Fibroblast of skin of abdomen (primary cell): ENCODE data around the gene PRKCA.

Experiments
- DNase-seq: peaks from one replicate; pipeline ENCODE4 v3.0.0-alpha.2; 2013

The PRKCA gene

GRCh38 chr17:66748578-66748977 is 446.2 kb downstream of the PRKCA start:
- no peak for DNase-seq

GRCh38 chr17:66749217-66749832 is 446.9 kb downstream of the PRKCA start:
- no peak for DNase-seq

GRCh38 chr17:66750116-66750515 is 447.7 kb downstream of the PRKCA start:
- no peak for DNase-seq

- DNase-seq: no peak
Observed at GRCh38 chr17:66750781-66751543, 448.5 kb downstream of the PRKCA start.

GRCh38 chr17:66751771-66752170 is 449.4 kb downstream of the PRKCA start:
- no peak for DNase-seq

GRCh38 chr17:66752411-66752810 is 450.0 kb downstream of the PRKCA start:
- DNase-seq: no peak

- DNase-seq: no peak
Observed at GRCh38 chr17:66753126-66753920, 450.9 kb downstream of the PRKCA start.

- DNase-seq: no peak
Observed at GRCh38 chr17:66755101-66755943, 452.9 kb downstream of the PRKCA start.

GRCh38 chr17:66755944-66756290 is 453.5 kb downstream of the PRKCA start:
- no peak for DNase-seq

GRCh38 chr17:66760324-66760723 is 457.9 kb downstream of the PRKCA start:
- no peak for DNase-seq

- no peak for DNase-seq
Observed at GRCh38 chr17:66762276-66762675, 459.9 kb downstream of the PRKCA start.

- DNase-seq: no peak
Observed at GRCh38 chr17:66763056-66763455, 460.6 kb downstream of the PRKCA start.

GRCh38 chr17:66764506-66764905 is 462.1 kb downstream of the PRKCA start:
- DNase-seq: no peak

GRCh38 chr17:66767154-66767933 is 464.9 kb downstream of the PRKCA start:
- DNase-seq: no peak

- no peak for DNase-seq
Observed at GRCh38 chr17:66769911-66770310, 467.5 kb downstream of the PRKCA start.

- DNase-seq: no peak
Observed at GRCh38 chr17:66772148-66772812, 469.9 kb downstream of the PRKCA start.

- no peak for DNase-seq
Observed at GRCh38 chr17:66775271-66775670, 472.9 kb downstream of the PRKCA start.

GRCh38 chr17:66775881-66776400 is 473.5 kb downstream of the PRKCA start:
- DNase-seq: no peak

GRCh38 chr17:66776999-66777688 is 474.7 kb downstream of the PRKCA start:
- DNase-seq: no peak

GRCh38 chr17:66777689-66778225 is 475.3 kb downstream of the PRKCA start:
- peak; percentile 53 for DNase-seq
